ENCODE measurements around the gene ARVCF. TPM values are rescaled to one million over a fixed set of nuclear protein-coding genes. Genes with fewer than 3 reads are reported as not detected.

ARVCF gene
- total and polyA plus RNA-seq, 8 donors, result 18.2 to 40.3 (median 24.4) TPM

GRCh38 chr22:20053407-20054033, 36.9 kb upstream of the ARVCF start:
- peaks cover 3 to 97% of the 10 kb centered on the region in 2 donors for H3K36me3 ChIP-seq
- DNase-seq, result peak in 2 of 4 donors; percentile 10 to 35
- no peak for TF ChIP-seq CTCF (IDR thresholded peaks at IDR 0.05)
- no peak for ATAC-seq
- H3K4me1 ChIP-seq, result no peaks in the 10 kb centered on the region
- H3K27ac ChIP-seq, result no peak overlapping the region
- no peaks in the 10 kb centered on the region for H3K27me3 ChIP-seq
- no peak overlapping the region for H3K4me3 ChIP-seq
- intact Hi-C loops (cut with DNase I), result no loop called here
- no peaks in the 10 kb centered on the region for H3K9me3 ChIP-seq

- Histone ChIP-seq H3K4me3 (no peak overlapping the region), H3K27me3 (no peaks in the 10 kb centered on the region), H3K9me3 (peaks cover 0 to 9% of the 10 kb centered on the region in 2 donors), H3K36me3 (peaks cover 3 to 97% of the 10 kb centered on the region in 2 donors), H3K4me1 (no peaks in the 10 kb centered on the region), H3K27ac (no peak overlapping the region)
- TF ChIP-seq CTCF (IDR thresholded peaks at IDR 0.05), result no peak
- DNase-seq, result peak in 1 of 4 donors; percentile 57
- intact Hi-C loops (cut with DNase I), result no loop called here
- peak; percentile 54 for ATAC-seq
These were observed 36.0 kb upstream of the ARVCF start for GRCh38 chr22:20052309-20053259.

- H3K4me3 ChIP-seq, result no peak overlapping the region
- H3K9me3 ChIP-seq, result peaks cover 0 to 12% of the 10 kb centered on the region in 2 donors
- DNase-seq, result peak in 1 of 4 donors; percentile 42
- no peak for TF ChIP-seq CTCF (IDR thresholded peaks at IDR 0.05)
- intact Hi-C loops (cut with DNase I), result no loop called here
- peaks cover 3 to 97% of the 10 kb centered on the region in 2 donors for H3K36me3 ChIP-seq
- ATAC-seq, result no peak
- H3K27me3 ChIP-seq, result no peaks in the 10 kb centered on the region
- no peak overlapping the region for H3K27ac ChIP-seq
- no peaks in the 10 kb centered on the region for H3K4me1 ChIP-seq
These were observed 35.3 kb upstream of the ARVCF start for GRCh38 chr22:20051927-20052308.

- no peaks in the 10 kb centered on the region for H3K4me1 ChIP-seq
- DNase-seq (no peak), ATAC-seq (no peak)
- H3K27me3 ChIP-seq, result no peaks in the 10 kb centered on the region
- TF ChIP-seq CTCF (IDR thresholded peaks at IDR 0.05), result no peak
- H3K27ac ChIP-seq, result no peak overlapping the region
- intact Hi-C loops (cut with DNase I), result no loop called here
- peaks cover 0 to 12% of the 10 kb centered on the region in 2 donors for H3K9me3 ChIP-seq
- peaks cover 0 to 97% of the 10 kb centered on the region in 2 donors for H3K36me3 ChIP-seq
- no peak overlapping the region for H3K4me3 ChIP-seq
These were observed 30.1 kb upstream of the ARVCF start for GRCh38 chr22:20046730-20047129.
